ENCODE results near the gene FAAP100.

FAAP100 gene

GRCh38 chr17:81549826-81550225 lies 2.3 kb downstream of the FAAP100 start:
- H3K4me3 ChIP-seq (ENCODE audit: low read length): no peak overlapping the region
- DNase-seq (ENCODE audit: low read depth): no peak
- no peak for TF ChIP-seq CTCF (conservative IDR thresholded peaks at IDR 0.05; ENCODE audit: low read depth, low read length)

GRCh38 chr17:81549031-81549557 lies 3.1 kb downstream of the FAAP100 start:
- no peak for DNase-seq (ENCODE audit: low read depth)
- no peak for TF ChIP-seq CTCF (conservative IDR thresholded peaks at IDR 0.05; ENCODE audit: low read depth, low read length)
- H3K4me3 ChIP-seq (ENCODE audit: low read length): no peak overlapping the region

GRCh38 chr17:81547614-81547982 lies 4.6 kb downstream of the FAAP100 start:
- TF ChIP-seq CTCF (conservative IDR thresholded peaks at IDR 0.05; ENCODE audit: low read depth, low read length): no peak

GRCh38 chr17:81546906-81547613 lies 5.1 kb downstream of the FAAP100 start:
- no peak for DNase-seq (ENCODE audit: low read depth)
- no peak overlapping the region for H3K4me3 ChIP-seq (ENCODE audit: low read length)
- no peak for TF ChIP-seq CTCF (conservative IDR thresholded peaks at IDR 0.05; ENCODE audit: low read depth, low read length)

More at GRCh38 chr17:81547614-81547982, 4.6 kb downstream of the FAAP100 start:
- DNase-seq (ENCODE audit: low read depth): no peak
- H3K4me3 ChIP-seq (ENCODE audit: low read length): no peak overlapping the region

- no peak overlapping the region for H3K4me3 ChIP-seq (ENCODE audit: low read length)
- no peak for TF ChIP-seq CTCF (conservative IDR thresholded peaks at IDR 0.05; ENCODE audit: low read depth, low read length)
- no peak for DNase-seq (ENCODE audit: low read depth)
Observed at GRCh38 chr17:81545160-81545949, 6.8 kb downstream of the FAAP100 start.

GRCh38 chr17:81544281-81544974 lies 7.7 kb downstream of the FAAP100 start:
- TF ChIP-seq CTCF (conservative IDR thresholded peaks at IDR 0.05; ENCODE audit: low read depth, low read length): no peak
- DNase-seq (ENCODE audit: low read depth): no peak
- H3K4me3 ChIP-seq (ENCODE audit: low read length): no peak overlapping the region

All from retinal pigment epithelial cell (primary cell).